Upper lobe of left lung (tissue), 6 donors: Measurements from ENCODE around the gene CELSR2. TPM values are rescaled to one million over a fixed set of nuclear protein-coding genes. Genes with fewer than 3 reads are reported as not detected.

Experiments
- ATAC-seq, 2 donors: fragments of 200-7000 bp; cut with Tn5 transposase; one replicate each; pipeline ENCODE4 v1.9.1; 2022; ENCODE audit warnings: mild to moderate bottlenecking in 2 of 2, moderate library complexity in 2 of 2; ENCODE audit not compliant: low FRiP score in 2 of 2
- DNase-seq, 2 donors: peaks; one replicate each; pipeline ENCODE4 v3.0.0-alpha.2; 2019 to 2020
- H3K27ac ChIP-seq, 4 donors: fragments of 200-600 bp; sonication (generic); one replicate each; pipeline ENCODE4 v1.5.1; 2016 to 2019
- H3K27me3 ChIP-seq, 4 donors: fragments of 200-600 bp; sonication (generic); one replicate each; pipeline ENCODE4 v1.5.1; 2017 to 2019
- H3K36me3 ChIP-seq, 4 donors: fragments of 200-600 bp; sonication (generic); one replicate each; pipeline ENCODE4 v1.5.1; 2016 to 2019
- H3K4me1 ChIP-seq, 4 donors: fragments of 200-600 bp; sonication (generic); one replicate each; pipeline ENCODE4 v1.5.1; 2018 to 2019
- H3K4me3 ChIP-seq, 4 donors: fragments of 200-600 bp; sonication (generic); one replicate each; pipeline ENCODE4 v1.5.1; 2017 to 2019; ENCODE audit warnings: mild to moderate bottlenecking in 2 of 4, moderate library complexity in 1 of 4
- H3K9me3 ChIP-seq, 4 donors: fragments of 200-600 bp; sonication (generic); one replicate each; pipeline ENCODE4 v1.5.1; 2018 to 2019
- EP300 ChIP-seq, 4 donors: sonication (generic); formaldehyde crosslinking; IDR thresholded peaks; one replicate each; pipeline ENCODE4 v1.5.1; 2017; ENCODE audit warnings: antibody characterized with exemption in 4 of 4, control low read depth in 2 of 4
- POLR2A ChIP-seq, 4 donors: fragments of 450-650 bp; IDR thresholded peaks; one replicate each; pipeline ENCODE4 v1.5.1; 2016 to 2017; ENCODE audit warnings: antibody characterized with exemption in 4 of 4, mild to moderate bottlenecking in 2 of 4
- POLR2AphosphoS5 ChIP-seq, 2 donors: sonication (generic); formaldehyde crosslinking; IDR thresholded peaks; one replicate each; pipeline ENCODE4 v1.5.1; 2017; ENCODE audit warnings: antibody characterized with exemption in 2 of 2
- WGBS, 2 donors: methylation state at CpG; one replicate each; pipeline ENCODE4 v1.1.5; 2017 to 2018; 5-methylcytosine and 5-hydroxymethylcytosine counted together
- total RNA-seq, 6 donors: library from RNA; depleted of rRNA in 4 of 6; stranded (reverse); fragments of >200 nt in 4 of 6; gene quantifications; one replicate each; pipeline versions ENCODE4 v1.1.0 to v1.2.1, GENCODE V29; 2016 to 2021
- TF ChIP-seq, protein P1 (sequence below), 6 experiments: fragments of 450-650 bp in 4 of 6; fragments of 200-600 bp in 2 of 6; sonication (generic) in 2 of 6; IDR thresholded peaks; one replicate each; pipeline ENCODE4 v1.5.1; 2016 to 2019; ENCODE audit warnings: antibody characterized with exemption in 6 of 6
- donor health status: DM: no; HTN: no; CAD: no; lungs with moderate emphysema.
- donor health status: DM: no; HTN: yes; CAD: no; lungs with severe emphysema.

Gene CELSR2
- total RNA-seq, 6 donors from 2014 or later, result 5.9 to 27.2 (median 8.8) TPM

DNA sequence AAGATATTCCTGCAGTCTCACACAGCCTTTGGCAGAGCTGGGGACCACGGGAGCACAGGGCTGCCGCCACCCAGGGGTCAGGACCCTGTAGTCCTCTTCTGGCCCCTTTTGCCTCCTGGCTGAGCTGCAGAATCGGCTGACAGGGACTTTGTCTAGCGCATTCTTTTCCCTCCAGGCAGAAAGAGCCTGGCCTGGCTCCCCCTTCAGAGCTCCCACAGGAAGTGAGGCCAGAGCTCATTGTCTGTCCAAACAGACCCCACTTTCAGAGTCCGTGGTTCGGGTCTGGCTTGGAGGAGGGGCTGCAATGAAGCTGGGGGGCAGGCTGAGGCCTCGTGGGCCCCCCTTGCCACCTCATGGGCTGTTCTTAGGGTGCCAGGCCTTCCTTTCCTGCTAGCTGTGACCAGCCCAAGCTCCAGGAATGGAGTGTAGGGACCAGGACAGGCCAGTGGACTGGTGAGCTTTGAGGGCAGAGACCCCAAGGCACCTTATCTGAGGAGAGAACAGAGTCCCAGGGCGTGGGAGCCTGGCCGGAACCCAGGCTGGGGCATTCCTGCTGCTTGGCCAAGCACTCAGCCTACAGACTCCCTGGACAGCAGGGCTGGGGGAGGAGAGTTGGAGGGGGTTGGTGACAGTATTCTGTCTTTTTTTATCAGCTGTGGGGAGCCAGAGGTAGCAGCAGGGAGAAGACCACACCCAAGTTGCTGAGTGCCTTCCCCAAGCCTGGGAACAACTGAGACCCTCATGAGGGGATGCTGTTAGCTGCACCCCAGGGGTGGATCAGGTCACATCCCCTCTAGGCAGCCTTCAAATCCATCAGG is 4.7 kb downstream of the CELSR2 start:
- H3K4me3 ChIP-seq, result no peak overlapping the region
- H3K27ac ChIP-seq, result peak overlapping the region; percentile 53 to 58 (median 57)
- no peak for ATAC-seq

DNA sequence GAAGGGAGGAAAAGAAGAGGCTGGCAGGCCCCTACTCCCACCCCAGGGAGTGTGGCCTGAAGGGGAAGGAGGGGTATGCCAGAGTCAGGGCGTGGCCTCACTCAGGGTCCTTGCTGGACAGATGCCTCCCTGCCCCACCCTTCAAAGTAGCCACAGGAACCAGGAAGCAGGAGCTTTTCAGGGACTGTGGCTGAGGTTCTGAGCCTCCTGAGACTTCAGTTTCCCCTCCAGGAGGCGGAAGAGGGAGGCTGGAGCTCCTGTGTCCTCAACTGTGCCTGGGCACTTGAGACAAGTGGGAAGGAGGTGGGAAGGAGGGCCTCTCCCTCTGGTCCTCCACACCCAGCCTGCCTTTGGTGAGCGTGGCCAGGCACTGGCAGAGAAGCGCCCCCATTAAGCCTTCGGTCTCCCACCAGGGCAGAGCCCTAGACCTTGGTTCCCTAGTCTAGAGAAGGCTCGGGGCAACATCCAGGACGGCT is 5.3 kb downstream of the CELSR2 start:
- peaks cover 15 to 28% (median 19%) of the 10 kb centered on the region in 4 donors for H3K4me1 ChIP-seq
- no peak overlapping the region for H3K4me3 ChIP-seq
- TF ChIP-seq POLR2A (IDR thresholded peaks at IDR 0.05), result no peak
- TF ChIP-seq, protein P1, sequence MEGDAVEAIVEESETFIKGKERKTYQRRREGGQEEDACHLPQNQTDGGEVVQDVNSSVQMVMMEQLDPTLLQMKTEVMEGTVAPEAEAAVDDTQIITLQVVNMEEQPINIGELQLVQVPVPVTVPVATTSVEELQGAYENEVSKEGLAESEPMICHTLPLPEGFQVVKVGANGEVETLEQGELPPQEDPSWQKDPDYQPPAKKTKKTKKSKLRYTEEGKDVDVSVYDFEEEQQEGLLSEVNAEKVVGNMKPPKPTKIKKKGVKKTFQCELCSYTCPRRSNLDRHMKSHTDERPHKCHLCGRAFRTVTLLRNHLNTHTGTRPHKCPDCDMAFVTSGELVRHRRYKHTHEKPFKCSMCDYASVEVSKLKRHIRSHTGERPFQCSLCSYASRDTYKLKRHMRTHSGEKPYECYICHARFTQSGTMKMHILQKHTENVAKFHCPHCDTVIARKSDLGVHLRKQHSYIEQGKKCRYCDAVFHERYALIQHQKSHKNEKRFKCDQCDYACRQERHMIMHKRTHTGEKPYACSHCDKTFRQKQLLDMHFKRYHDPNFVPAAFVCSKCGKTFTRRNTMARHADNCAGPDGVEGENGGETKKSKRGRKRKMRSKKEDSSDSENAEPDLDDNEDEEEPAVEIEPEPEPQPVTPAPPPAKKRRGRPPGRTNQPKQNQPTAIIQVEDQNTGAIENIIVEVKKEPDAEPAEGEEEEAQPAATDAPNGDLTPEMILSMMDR (IDR thresholded peaks at IDR 0.05), result no peak
- no peak for TF ChIP-seq EP300 (IDR thresholded peaks at IDR 0.05)
- no peak for TF ChIP-seq POLR2AphosphoS5 (IDR thresholded peaks at IDR 0.05)
- H3K36me3 ChIP-seq, result no peaks in the 10 kb centered on the region
- H3K27ac ChIP-seq, result peak overlapping the region in 2 of 4 donors; percentile 57 to 58
- WGBS, 2 donors, result 78 to 83% methylated on average over 6 to 7 of the region's 7 CpGs
- H3K9me3 ChIP-seq, result no peaks in the 10 kb centered on the region
- H3K27me3 ChIP-seq, result peaks cover 0 to 5% (median 2%) of the 10 kb centered on the region in 4 donors
- DNase-seq, result peak in 1 of 2 donors; percentile 55
- no peak for ATAC-seq

More for the DNA sequence above, 4.7 kb downstream of the CELSR2 start:
- 45 to 55% methylated on average over 5 to 9 of the region's 9 CpGs for WGBS, 2 donors
- DNase-seq, result no peak
- H3K9me3 ChIP-seq, result no peaks in the 10 kb centered on the region
- H3K36me3 ChIP-seq, result no peaks in the 10 kb centered on the region
- H3K4me1 ChIP-seq, result peaks cover 15 to 33% (median 22%) of the 10 kb centered on the region in 4 donors
- H3K27me3 ChIP-seq, result peaks cover 0 to 7% (median 2%) of the 10 kb centered on the region in 4 donors
- TF ChIP-seq POLR2AphosphoS5 (IDR thresholded peaks at IDR 0.05) (no peak), EP300 (IDR thresholded peaks at IDR 0.05) (no peak), POLR2A (IDR thresholded peaks at IDR 0.05) (no peak)
- TF ChIP-seq, protein P1 (IDR thresholded peaks at IDR 0.05), result no peak

DNA sequence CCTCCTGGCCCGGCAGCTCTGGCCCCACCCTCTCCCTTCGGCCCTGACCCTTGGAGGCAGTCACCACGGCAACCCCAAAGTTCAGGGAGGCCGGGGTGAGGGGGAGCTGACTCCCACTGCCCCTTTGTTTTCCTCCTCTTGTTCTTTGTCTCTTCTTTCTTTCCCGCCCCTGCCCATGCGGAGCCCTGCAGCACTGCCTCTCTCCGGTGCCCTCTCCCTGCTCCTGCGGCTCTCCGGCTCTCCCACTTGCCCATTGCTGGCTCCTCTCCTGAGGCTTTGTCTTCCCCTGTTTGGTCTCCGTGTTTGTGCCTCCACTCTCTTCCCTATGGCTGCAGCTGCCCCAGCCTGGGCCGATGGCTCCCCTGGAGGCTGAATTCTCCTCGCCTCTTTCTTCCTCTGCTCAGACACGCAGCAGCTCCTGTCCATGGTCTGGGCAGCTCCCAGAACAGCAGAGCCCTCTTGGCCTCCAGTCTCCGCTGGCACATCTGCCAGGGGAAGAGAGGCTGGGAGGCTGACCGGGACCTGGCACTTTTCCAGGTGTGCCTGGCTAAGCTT is 5.8 kb downstream of the CELSR2 start:
- Histone ChIP-seq H3K4me1 (peaks cover 12 to 23% (median 16%) of the 10 kb centered on the region in 4 donors), H3K36me3 (no peaks in the 10 kb centered on the region), H3K27me3 (peaks cover 0 to 1% (median 0%) of the 10 kb centered on the region in 4 donors), H3K4me3 (no peak overlapping the region), H3K9me3 (no peaks in the 10 kb centered on the region), H3K27ac (peak overlapping the region in 2 of 4 donors; percentile 57 to 58)
- no peak for TF ChIP-seq POLR2A (IDR thresholded peaks at IDR 0.05)
- TF ChIP-seq, protein P1 (IDR thresholded peaks at IDR 0.05), result no peak
- no peak for TF ChIP-seq EP300 (IDR thresholded peaks at IDR 0.05)
- DNase-seq (no peak), ATAC-seq (no peak)
- 67 to 75% methylated on average over 14 to 15 of the region's 15 CpGs for WGBS, 2 donors

DNA sequence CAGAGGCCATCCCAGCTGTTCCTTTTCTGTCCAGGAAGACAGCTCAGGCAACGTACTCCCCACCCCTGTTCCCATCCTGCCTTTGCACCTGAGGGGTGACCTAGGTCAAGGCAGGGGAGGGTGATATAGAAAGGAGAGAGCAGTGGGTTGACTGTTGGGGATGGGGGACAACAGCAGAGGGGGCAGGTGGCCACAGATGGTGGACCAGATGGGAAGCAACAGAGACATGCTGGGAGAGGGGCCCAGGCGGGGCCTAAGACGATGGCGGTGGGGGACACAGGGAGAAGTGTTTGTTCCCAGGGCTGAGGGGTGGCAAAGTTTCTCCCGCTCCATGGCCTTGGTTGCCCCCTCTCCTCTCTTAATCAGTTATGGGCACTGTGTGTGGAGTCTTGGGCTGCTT is 6.3 kb downstream of the CELSR2 start:
- TF ChIP-seq POLR2A (IDR thresholded peaks at IDR 0.05) (no peak), POLR2AphosphoS5 (IDR thresholded peaks at IDR 0.05) (no peak), EP300 (IDR thresholded peaks at IDR 0.05) (no peak)
- TF ChIP-seq, protein P1 (IDR thresholded peaks at IDR 0.05), result no peak
- H3K4me3 ChIP-seq, result no peak overlapping the region
- H3K27ac ChIP-seq, result no peak overlapping the region
- no peaks in the 10 kb centered on the region for H3K36me3 ChIP-seq
- H3K27me3 ChIP-seq, result no peaks in the 10 kb centered on the region
- DNase-seq (no peak), ATAC-seq (no peak)
- peaks cover 9 to 20% (median 16%) of the 10 kb centered on the region in 4 donors for H3K4me1 ChIP-seq
- 89 to 97% methylated on average over 5 of the region's 5 CpGs for whole genome bisulfite sequencing, 2 donors
- no peaks in the 10 kb centered on the region for H3K9me3 ChIP-seq
